Activated T-cell treated with anti-CD3 and anti-CD28 coated beads, Interleukin-2, amount 50 U/mL, for 24 hours (primary cell): ENCODE results near the gene HOXC10.
A peak's percentile ranks its signal among the peaks of the same experiment; 100 is the strongest.

Source experiments
- DNase-seq: peaks from one replicate; pipeline ENCODE4 v3.0.0-alpha.2; 2020
- H3K27ac Mint-ChIP-seq: 2 replicates; pipeline ENCODE4 v1.8.0; 2020; ENCODE audit warnings: mild to moderate bottlenecking, mixed read lengths
- H3K27me3 Mint-ChIP-seq: 2 replicates; pipeline ENCODE4 v1.8.0; 2020; ENCODE audit warnings: mixed read lengths
- H3K36me3 Mint-ChIP-seq: 2 replicates; pipeline ENCODE4 v1.8.0; 2020; ENCODE audit warnings: low read depth, mixed read lengths
- H3K4me1 Mint-ChIP-seq: 2 replicates; pipeline ENCODE4 v1.8.0; 2020; ENCODE audit warnings: low read depth, mixed read lengths
- H3K4me3 Mint-ChIP-seq: 2 replicates; pipeline ENCODE4 v1.8.0; 2020; ENCODE audit warnings: mild to moderate bottlenecking, moderate library complexity, mixed read lengths
- H3K9me3 Mint-ChIP-seq: 2 replicates; pipeline ENCODE4 v1.8.0; 2020; ENCODE audit warnings: mixed read lengths

HOXC10 gene

DNA sequence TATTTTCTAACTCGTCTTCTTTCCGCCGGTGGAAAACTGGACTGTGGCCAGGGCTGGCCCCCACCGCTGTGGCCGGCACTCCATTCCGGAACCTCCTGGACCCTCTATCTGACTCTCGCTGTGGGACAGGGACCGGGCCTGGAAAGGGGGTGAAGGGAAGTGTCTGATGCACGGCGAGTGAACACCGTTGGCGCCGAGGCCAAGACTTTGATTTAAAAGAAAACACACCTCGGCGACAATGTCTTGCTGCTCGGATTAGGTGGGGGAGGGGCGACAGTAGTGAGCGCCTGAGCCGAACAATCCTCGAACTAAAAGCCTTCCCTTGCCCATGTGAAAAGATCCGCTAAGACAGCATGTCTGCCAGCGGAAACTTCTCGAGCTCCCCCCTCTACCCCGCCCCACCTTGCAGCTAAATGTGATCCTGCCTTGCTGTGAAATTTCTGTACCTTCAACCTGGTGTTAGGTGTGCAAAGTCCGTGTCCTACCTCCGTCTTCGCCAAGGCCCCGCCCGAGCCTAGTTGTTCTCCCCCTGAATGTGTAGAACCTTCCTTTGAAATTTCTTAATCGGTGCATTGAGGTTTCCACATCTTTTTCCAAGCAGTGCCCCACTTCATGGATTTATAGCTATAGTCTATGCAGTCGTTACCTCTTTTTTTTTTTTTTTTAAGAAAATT, 9.3 kb upstream of the HOXC10 start:
- peaks cover 20% of the 10 kb centered on the region for H3K4me1 Mint-ChIP-seq
- no peaks in the 10 kb centered on the region for H3K36me3 Mint-ChIP-seq
- DNase-seq: no peak
- no peak overlapping the region for H3K27ac Mint-ChIP-seq
- H3K4me3 Mint-ChIP-seq: peak overlapping the region; percentile 58
- peaks cover 94% of the 10 kb centered on the region for H3K27me3 Mint-ChIP-seq
- no peaks in the 10 kb centered on the region for H3K9me3 Mint-ChIP-seq

DNA sequence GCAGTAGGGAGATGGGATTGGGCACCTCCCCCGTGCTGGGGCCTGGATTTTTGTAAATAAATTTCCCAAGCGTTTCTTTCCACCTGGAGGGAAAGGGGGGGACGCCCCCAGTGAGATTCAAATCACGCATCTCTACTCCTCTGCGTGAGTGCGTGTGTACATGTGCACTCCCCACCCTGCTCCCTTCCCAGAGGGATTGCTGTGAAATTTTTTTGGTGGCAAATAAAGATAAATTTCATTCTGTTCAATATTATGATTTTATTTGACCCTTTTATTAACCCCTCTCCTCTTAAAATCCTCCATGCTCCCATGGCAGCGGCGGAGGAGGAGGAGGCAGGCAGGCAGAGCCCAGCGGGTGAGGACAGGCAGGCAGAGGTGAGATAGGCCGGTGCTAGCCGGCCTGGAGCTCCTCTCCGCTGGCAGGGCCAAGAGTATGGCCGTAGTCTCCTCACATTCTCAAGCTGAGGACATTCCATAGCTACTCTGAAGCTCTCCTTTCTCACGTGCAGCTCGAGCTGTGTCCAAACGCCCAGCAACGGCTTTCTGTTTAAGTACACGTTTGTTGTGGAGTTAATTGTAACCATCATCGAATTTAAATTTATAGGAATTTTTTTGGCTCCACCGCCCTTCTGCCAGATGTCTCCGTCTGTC, 8.6 kb upstream of the HOXC10 start:
- Mint-ChIP-seq H3K36me3 (no peaks in the 10 kb centered on the region), H3K27ac (no peak overlapping the region), H3K4me3 (no peak overlapping the region), H3K4me1 (peaks cover 20% of the 10 kb centered on the region), H3K27me3 (peaks cover 94% of the 10 kb centered on the region), H3K9me3 (no peaks in the 10 kb centered on the region)
- no peak for DNase-seq

DNA sequence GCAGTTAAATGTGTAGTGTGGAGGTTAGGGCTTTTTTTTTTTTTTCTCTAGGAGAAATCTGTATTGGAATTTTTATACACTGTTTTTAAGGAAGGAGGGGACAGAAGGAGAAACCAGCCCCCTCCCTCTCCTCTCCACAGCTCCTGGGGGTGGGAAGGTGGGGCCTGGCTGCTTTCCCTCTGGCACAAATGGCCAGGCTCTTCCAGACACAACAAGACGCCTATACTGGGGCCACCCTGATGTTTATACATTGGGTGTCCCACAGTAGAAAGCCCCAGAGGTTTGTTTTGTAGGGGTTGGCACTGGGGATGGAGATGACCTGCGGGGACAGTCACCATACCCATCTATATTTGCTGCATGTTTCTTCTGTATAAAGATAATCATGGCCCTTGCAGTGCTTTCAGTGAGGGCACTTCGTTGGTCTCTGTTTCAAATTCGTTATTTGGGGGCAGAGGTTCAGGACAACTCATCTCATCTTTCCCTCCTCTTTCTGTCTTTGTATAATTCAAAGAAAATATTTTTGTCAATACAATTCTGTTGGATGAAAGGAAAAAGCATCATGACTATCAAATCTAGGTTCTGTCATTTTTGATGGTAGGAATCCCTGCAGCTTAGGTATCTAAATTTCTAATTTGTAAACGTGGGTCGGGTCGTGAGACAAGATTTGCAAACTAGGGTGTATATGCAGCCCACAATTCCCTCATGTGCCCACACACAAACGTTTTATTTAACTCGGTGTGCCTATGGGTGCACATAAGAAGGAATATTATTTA, 7.9 kb upstream of the HOXC10 start:
- Mint-ChIP-seq H3K27me3 (peaks cover 93% of the 10 kb centered on the region), H3K4me1 (peaks cover 20% of the 10 kb centered on the region)

DNA sequence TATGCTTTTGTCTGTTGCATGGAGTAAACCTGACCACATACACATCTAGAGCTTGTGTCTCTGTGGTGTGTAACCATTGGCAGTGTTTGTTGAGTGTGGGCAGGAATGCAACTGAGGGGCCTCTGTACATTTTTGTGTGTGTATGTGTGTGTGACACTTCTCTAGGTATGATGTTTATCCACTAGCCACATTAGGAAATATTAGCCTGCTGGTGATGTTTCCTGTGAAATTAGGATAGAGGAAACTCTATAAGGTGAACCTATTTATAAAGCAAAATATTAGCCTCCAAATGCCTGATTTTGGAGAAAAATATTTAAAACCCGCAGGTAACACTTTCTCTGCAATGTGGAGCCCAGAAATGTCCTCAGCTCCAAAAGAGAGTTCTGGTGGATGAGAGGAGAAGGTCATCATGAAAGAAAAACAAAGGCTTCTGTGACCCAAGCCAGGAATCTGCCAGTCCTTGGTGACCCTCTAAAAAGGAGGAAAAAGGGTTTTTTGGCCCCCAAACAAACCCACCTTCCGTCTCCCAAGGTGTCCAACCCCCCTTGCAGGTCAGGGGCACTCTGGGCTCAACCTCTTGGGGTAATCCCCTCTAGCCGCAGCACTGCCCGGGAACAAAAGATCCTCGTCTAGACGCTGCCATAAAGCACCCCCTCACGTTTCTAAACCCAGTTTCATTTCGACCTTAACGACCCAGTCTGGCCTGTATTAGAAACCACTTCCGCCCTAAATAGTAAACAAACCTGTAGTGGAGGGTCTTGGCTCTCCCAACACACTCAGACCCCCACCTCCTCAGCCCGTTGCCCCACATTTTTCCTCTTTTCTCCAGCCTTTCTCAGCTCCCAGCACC, 7.1 kb upstream of the HOXC10 start:
- peaks cover 20% of the 10 kb centered on the region for H3K4me1 Mint-ChIP-seq
- H3K27me3 Mint-ChIP-seq: peaks cover 93% of the 10 kb centered on the region
- H3K36me3 Mint-ChIP-seq: no peaks in the 10 kb centered on the region
- no peak for DNase-seq
- no peak overlapping the region for H3K27ac Mint-ChIP-seq
- no peak overlapping the region for H3K4me3 Mint-ChIP-seq
- H3K9me3 Mint-ChIP-seq: no peaks in the 10 kb centered on the region

More for the DNA sequence above, 7.9 kb upstream of the HOXC10 start:
- Mint-ChIP-seq H3K9me3 (no peaks in the 10 kb centered on the region), H3K36me3 (no peaks in the 10 kb centered on the region), H3K27ac (no peak overlapping the region), H3K4me3 (no peak overlapping the region)
- no peak for DNase-seq

DNA sequence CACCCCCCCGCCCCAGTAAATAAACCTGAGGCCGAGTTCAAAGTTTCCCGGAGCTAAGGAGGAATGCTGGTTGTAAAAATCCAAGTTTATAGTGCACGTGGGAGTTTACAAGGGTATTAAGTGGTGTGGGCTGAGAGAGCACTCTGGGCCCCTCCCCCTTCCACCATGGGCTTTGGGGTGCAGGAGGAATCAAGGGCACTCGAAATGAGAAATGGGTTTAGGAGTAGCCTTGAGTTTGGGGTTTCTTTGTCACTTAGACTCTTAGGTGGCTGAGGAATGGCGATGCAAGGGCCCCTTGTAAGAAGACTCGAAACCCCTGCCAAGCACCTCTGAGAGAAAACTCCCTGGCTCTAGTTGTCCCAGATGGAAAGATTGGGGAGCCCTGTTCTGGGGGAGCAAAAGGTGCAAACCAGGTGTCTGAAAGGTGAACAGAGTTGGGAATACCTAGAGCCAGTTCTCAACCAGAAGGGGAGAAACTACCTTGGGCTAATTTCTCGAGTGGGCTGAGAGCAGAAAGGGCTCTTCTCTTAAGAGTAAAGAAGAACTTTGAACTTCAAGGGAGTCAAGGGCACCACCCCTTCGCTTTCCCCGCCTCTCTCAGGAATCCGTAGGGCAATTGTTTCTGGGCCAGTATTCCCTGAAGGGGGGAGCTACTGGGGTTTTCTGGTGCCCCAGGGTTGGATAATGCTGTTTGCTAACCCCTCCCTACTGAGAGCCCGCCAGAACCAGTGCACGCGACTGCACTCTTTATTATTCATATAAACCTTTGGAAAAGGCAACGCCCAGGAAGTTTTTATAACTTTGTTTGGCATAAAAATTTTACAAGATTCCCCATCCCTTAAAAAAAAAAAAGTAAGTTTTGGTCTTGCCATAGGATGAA, 6.2 kb upstream of the HOXC10 start:
- Mint-ChIP-seq H3K4me1 (peaks cover 14% of the 10 kb centered on the region), H3K9me3 (no peaks in the 10 kb centered on the region), H3K4me3 (no peak overlapping the region)

DNA sequence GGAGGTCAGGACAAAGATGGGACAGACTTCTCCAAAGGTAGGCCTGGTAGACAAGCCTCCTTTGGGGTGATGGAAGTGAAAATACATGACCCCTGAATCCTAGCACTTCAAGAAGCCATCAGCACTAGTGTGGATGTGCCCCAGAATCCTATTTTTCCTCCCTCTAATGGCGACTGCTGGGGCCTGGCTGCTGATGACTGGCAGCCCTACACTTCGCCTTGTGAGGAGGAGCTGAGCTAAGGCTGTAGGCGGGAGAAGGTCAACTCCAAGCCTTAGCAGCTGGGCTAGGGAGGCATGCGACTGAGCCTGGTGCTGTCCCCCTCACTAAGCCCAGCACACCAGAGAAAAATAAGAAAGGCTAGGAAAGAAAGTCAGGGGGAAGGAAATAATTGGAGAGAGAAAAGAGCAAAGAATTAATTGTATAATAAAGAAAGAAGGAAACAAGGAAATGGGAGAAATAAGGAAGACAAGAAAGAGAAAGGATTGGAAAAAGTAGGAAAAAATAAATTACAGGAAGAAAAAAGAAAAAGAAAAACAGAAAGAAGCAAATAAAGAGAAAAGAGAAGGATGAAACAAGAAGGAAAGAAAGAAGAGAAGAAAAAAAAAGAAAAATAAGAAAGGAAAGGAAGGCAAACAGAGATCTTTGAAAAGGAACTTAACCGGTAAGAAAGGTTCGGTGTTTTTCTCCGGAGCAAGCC, 4.7 kb upstream of the HOXC10 start:
- H3K4me1 Mint-ChIP-seq: peaks cover 11% of the 10 kb centered on the region
- no peak for DNase-seq
- no peak overlapping the region for H3K4me3 Mint-ChIP-seq
- no peak overlapping the region for H3K27ac Mint-ChIP-seq
- no peaks in the 10 kb centered on the region for H3K36me3 Mint-ChIP-seq
- H3K27me3 Mint-ChIP-seq: peaks cover 95% of the 10 kb centered on the region
- H3K9me3 Mint-ChIP-seq: no peaks in the 10 kb centered on the region

More for the DNA sequence above, 6.2 kb upstream of the HOXC10 start:
- no peak overlapping the region for H3K27ac Mint-ChIP-seq
- H3K27me3 Mint-ChIP-seq: peaks cover 95% of the 10 kb centered on the region
- H3K36me3 Mint-ChIP-seq: no peaks in the 10 kb centered on the region
- no peak for DNase-seq

DNA sequence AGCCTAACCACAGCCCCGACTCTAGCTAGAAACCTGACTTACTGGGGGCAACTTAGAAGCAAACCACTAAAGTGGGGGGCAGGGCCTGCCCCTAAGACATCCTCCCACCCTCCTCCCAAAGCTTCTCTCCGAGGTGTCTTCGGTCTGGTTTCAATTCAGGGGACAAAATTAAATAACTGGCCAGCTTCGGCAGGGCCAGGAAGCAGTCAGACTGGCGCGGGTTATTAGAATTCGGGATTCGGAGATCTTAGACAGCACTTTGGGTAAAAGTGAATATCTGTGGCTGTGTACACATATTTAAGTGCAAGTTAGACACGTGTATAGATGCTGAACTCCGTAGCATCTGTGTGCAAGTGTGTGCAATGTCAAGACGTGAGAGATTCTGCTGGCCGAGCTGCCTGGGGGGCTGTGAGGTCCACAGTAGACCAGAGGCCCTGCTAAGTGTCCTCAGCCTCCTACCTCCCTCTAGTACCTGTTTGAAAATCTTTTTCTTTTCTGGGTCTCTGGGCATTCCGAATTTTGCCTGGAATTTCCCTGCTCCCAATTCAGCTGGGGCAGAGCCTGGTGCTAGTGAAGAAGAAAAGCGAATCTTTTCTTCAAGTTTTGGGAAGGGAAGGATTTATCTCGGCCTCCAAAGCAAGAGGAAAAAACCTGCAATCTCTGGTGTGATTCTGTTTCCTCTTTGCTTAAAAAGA, 4.0 kb upstream of the HOXC10 start:
- H3K4me1 Mint-ChIP-seq: peaks cover 9% of the 10 kb centered on the region
- peaks cover 95% of the 10 kb centered on the region for H3K27me3 Mint-ChIP-seq
- no peaks in the 10 kb centered on the region for H3K36me3 Mint-ChIP-seq
- no peak overlapping the region for H3K27ac Mint-ChIP-seq
- DNase-seq: no peak
- H3K4me3 Mint-ChIP-seq: no peak overlapping the region
- no peaks in the 10 kb centered on the region for H3K9me3 Mint-ChIP-seq

DNA sequence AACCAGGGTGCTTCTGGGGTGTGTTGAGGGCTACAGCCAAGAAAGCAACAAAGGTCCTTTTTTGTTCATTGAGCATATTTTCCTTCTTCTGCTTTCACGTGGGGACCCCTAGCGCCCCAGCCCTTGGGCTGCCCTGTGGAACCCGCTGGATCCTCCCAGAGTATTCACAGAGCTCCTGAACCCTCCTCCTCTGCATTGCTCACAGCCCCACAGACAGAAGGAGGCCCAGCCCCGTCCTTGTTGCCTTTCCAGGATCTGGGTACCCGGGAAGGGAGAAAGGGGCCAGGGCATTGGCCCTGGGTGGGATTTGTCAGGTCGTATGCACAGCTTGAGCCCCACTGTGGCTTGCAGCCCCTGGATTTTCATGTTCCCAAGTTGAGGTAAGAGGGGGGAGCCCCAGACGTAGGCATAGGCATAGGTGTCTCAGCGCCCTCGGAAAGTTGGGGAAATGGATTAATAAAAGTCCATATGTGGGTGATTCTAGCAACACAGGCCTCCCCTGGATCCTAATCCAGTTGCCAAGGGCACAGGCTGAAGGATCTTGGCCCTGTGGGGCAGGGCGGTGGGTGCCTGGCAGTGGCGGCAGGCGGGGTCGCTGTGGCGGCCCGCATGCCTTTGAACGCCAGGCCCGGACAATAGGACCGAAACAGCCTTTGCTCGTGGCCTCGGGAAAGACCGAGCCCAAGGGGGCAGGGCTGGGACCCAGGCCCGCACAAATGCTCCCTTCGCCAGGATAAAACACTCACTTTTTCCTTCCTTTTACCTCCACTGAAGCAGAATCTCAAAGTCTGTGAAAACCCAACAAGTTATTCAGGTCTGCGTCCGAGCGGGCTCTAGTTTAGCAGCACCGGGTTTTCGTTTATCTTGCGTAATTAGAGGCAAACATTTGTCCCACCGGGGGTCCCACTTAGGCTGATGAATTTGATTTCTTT, 3.0 kb upstream of the HOXC10 start:
- no peak for DNase-seq
- Mint-ChIP-seq H3K27ac (no peak overlapping the region), H3K36me3 (no peaks in the 10 kb centered on the region), H3K27me3 (peaks cover 95% of the 10 kb centered on the region), H3K9me3 (no peaks in the 10 kb centered on the region), H3K4me1 (peaks cover 12% of the 10 kb centered on the region), H3K4me3 (no peak overlapping the region)

DNA sequence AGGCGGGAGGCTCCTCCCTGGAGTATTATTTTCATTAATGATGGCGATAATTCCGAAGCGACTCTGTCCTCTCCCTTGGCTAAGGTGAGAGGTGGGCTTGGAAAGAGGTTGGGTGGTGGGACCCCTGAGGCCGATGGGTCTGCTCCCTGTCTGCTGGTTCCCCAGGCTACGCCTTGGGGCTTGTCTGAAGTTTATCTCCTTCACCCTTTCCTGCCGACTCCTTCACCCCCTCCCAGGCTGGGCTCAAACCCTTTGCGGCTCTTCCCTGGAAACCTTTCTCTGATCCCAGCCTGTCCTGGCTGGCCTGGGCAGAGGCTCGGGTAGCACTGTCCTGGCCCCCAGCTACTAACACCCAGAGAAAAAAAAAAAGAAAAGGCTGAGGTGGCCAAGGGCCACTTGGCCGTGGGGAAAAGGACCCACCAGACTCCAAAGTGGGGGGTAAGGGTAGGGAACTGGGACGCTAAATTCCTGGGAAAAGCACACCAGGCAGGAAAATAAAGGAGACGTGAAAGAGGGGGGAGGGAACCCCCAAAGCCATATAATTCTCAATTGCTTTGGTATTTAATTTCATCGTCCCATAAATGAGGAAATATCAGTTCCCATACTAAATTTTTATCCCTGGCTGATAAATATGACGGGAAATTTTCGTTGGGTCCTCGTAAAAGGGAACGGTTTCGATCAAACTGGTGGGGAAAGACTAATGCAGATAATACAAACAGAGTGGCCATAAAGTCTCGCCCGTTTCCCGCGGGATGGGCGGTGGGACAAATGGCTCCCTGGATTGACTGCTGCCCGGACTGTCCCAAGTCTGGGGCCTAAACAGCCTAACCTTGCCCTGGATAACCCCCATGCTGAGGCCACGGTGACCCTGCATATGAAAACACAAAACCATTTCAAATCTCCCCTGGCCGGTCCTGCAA, 2.0 kb upstream of the HOXC10 start:
- Mint-ChIP-seq H3K36me3 (no peaks in the 10 kb centered on the region), H3K27me3 (peaks cover 95% of the 10 kb centered on the region)
- no peak for DNase-seq

DNA sequence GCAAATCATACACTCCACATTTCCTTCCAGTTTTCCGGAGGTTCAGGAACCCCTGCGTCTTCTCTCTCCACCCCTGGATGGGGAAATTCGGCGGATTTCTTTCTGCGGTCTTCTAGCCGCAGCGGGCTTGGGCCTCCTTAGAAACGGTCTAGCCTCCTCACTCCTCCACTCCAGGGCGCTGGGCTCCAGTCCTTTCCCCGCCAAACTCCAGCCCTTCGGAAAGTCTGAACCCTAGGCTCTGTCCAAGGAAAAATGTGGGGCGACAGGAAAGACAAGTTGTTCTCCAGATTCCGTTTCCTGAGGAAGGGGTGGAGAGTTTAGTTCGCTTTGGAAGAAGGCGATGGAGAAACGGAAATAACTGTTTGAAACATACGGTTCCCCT, 1.4 kb upstream of the HOXC10 start:
- Mint-ChIP-seq H3K36me3 (no peaks in the 10 kb centered on the region), H3K4me1 (peaks cover 12% of the 10 kb centered on the region), H3K4me3 (no peak overlapping the region), H3K27me3 (peaks cover 95% of the 10 kb centered on the region), H3K27ac (no peak overlapping the region), H3K9me3 (no peaks in the 10 kb centered on the region)
- no peak for DNase-seq

More for the DNA sequence above, 2.0 kb upstream of the HOXC10 start:
- Mint-ChIP-seq H3K27ac (no peak overlapping the region), H3K4me1 (peaks cover 12% of the 10 kb centered on the region), H3K4me3 (no peak overlapping the region), H3K9me3 (no peaks in the 10 kb centered on the region)

DNA sequence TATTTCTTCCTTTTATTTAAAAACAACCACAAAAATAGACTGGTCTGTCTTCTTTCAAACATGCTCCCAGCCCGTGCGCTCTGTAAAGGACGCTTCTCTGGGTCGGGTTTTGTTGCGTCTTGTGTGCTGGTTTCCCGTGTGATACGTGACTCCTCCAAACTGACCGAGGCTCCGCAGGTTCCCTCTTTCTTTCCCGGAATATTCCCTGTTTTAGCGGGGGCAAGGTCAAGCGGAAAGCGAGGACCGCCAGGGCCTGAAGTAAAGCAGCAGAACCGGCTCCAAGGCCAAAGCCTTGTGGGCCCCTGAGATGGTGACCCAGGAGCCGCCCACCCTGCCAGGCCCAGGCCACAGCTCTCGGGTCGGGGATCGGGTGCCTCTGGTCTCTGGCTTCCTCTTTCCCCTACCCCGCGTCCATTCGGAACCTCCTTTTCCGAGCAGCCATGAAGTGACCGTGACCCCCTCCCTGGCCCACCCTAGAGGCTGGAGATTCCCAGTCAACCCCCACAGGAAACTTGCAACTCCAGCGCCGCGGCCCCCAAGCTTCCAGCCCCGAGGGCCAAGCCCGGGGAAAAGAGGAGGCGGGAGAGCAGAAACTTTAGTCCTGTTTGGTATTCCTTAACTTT, 885 bp upstream of the HOXC10 start:
- Mint-ChIP-seq H3K27ac (peak overlapping the region; percentile 18), H3K27me3 (peaks cover 95% of the 10 kb centered on the region), H3K36me3 (no peaks in the 10 kb centered on the region), H3K9me3 (no peaks in the 10 kb centered on the region), H3K4me1 (peaks cover 15% of the 10 kb centered on the region), H3K4me3 (no peak overlapping the region)
- DNase-seq: no peak
